OCI-LY3 (cell line): Measurements from ENCODE around the gene ECE1.

ENCODE experiments used
- H2AFZ ChIP-seq: fragments of 200-600, 300-600 bp; shearing (Covaris generic); 2 replicates; pipeline ENCODE4 v1.6.0; 2014; ENCODE audit warnings: antibody characterized with exemption, low read depth, low read length
- H3K27ac ChIP-seq: fragments of 200-600, 300-600 bp; sonication (generic); 2 replicates; pipeline ENCODE4 v1.5.1; 2014; ENCODE audit warnings: mild to moderate bottlenecking, low read length, moderate library complexity, mixed read lengths
- H3K27me3 ChIP-seq: fragments of 200-600, 300-600 bp; sonication (generic); 2 replicates; pipeline ENCODE4 v1.6.1; 2014; ENCODE audit warnings: low read depth, low read length, mixed read lengths
- H3K36me3 ChIP-seq: fragments of 200-600, 300-600 bp; sonication (generic); replicated peaks from 2 replicates; pipeline ENCODE3; 2014; ENCODE audit warnings: low read depth, low read length, mixed read lengths
- H3K4me1 ChIP-seq: fragments of 300-600, 200-600 bp; sonication (generic); 2 replicates; pipeline ENCODE4 v1.6.1; 2014; ENCODE audit warnings: low read length, mixed read lengths
- H3K4me2 ChIP-seq: fragments of 200-600, 300-600 bp; sonication (generic); 2 replicates; pipeline ENCODE4 v1.6.1; 2014; ENCODE audit warnings: low read length, mixed read lengths
- H3K4me3 ChIP-seq: fragments of 300-600, 200-600 bp; sonication (generic); 2 replicates; pipeline ENCODE4 v1.5.1; 2014; ENCODE audit warnings: antibody characterized with exemption, mild to moderate bottlenecking, low read length, moderate library complexity
- H3K79me2 ChIP-seq: fragments of 300-600, 200-600 bp; shearing (Covaris generic); 2 replicates; pipeline ENCODE4 v1.6.1; 2014; ENCODE audit warnings: mild to moderate bottlenecking, low read length, mixed read lengths
- H3K9ac ChIP-seq: fragments of 300-600, 200-600 bp; shearing (Covaris generic); 2 replicates; pipeline ENCODE4 v1.6.0; 2014; ENCODE audit warnings: mild to moderate bottlenecking, low read length, moderate library complexity
- H3K9me3 ChIP-seq: fragments of 200-600, 300-600 bp; shearing (Covaris generic); 2 replicates; pipeline ENCODE4 v1.6.1; 2014; ENCODE audit warnings: low read length, mixed read lengths; ENCODE audit not compliant: insufficient read depth
- H4K20me1 ChIP-seq: fragments of 200-600, 300-600 bp; sonication (generic); 2 replicates; pipeline ENCODE4 v1.6.1; 2016; ENCODE audit warnings: low read length, mixed read lengths; ENCODE audit not compliant: insufficient read depth
- EZH2phosphoT487 ChIP-seq: fragments of 200-600 bp; shearing (Covaris generic); IDR thresholded peaks from 2 replicates; pipeline ENCODE4 v1.6.1; 2018; ENCODE audit warnings: antibody characterized with exemption, mixed run types, low read depth
- TF ChIP-seq, protein P1 (sequence below): fragments of 200-600, 300-600 bp; sonication (generic); IDR thresholded peaks from 2 replicates; pipeline ENCODE4 v1.5.1; 2014; ENCODE audit warnings: antibody characterized with exemption, low read length, low read depth

ECE1 gene

DNA sequence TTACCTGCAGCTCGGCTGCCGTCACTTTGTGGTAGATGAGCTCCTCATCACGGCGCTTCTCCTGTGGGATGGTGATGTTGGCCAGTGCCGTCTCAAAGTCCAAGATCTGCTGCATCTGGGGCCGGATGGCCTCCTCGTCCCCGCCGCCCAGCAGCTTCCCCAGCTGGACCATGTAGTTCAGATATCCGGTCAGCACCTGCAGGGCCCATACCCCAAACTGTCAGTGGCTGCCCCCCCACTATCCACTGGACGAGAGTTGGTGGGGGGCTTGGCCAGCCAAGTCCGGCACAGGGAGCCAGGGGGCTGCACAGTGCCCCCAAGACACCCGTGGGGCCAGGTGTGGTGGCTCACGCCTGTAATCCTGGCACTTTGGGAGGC is 34.3 kb downstream of the ECE1 start:
- H3K79me2 ChIP-seq, result no peaks in the 10 kb centered on the region
- H3K36me3 ChIP-seq, result peaks cover 28% of the 10 kb centered on the region
- peaks cover 3% of the 10 kb centered on the region; the same call in 1 of the 2 replicates for H4K20me1 ChIP-seq
- H3K4me1 ChIP-seq, result peaks cover 7% of the 10 kb centered on the region
- no peaks in the 10 kb centered on the region for H3K9me3 ChIP-seq
- no peaks in the 10 kb centered on the region for H3K27me3 ChIP-seq
- no peak overlapping the region for H2AFZ ChIP-seq
- H3K27ac ChIP-seq, result no peak overlapping the region
- no peak overlapping the region for H3K4me3 ChIP-seq
- no peak overlapping the region for H3K4me2 ChIP-seq
- H3K9ac ChIP-seq, result no peak overlapping the region
- TF ChIP-seq, protein P1, sequence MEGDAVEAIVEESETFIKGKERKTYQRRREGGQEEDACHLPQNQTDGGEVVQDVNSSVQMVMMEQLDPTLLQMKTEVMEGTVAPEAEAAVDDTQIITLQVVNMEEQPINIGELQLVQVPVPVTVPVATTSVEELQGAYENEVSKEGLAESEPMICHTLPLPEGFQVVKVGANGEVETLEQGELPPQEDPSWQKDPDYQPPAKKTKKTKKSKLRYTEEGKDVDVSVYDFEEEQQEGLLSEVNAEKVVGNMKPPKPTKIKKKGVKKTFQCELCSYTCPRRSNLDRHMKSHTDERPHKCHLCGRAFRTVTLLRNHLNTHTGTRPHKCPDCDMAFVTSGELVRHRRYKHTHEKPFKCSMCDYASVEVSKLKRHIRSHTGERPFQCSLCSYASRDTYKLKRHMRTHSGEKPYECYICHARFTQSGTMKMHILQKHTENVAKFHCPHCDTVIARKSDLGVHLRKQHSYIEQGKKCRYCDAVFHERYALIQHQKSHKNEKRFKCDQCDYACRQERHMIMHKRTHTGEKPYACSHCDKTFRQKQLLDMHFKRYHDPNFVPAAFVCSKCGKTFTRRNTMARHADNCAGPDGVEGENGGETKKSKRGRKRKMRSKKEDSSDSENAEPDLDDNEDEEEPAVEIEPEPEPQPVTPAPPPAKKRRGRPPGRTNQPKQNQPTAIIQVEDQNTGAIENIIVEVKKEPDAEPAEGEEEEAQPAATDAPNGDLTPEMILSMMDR, result no peak
- no peak for TF ChIP-seq EZH2phosphoT487

DNA sequence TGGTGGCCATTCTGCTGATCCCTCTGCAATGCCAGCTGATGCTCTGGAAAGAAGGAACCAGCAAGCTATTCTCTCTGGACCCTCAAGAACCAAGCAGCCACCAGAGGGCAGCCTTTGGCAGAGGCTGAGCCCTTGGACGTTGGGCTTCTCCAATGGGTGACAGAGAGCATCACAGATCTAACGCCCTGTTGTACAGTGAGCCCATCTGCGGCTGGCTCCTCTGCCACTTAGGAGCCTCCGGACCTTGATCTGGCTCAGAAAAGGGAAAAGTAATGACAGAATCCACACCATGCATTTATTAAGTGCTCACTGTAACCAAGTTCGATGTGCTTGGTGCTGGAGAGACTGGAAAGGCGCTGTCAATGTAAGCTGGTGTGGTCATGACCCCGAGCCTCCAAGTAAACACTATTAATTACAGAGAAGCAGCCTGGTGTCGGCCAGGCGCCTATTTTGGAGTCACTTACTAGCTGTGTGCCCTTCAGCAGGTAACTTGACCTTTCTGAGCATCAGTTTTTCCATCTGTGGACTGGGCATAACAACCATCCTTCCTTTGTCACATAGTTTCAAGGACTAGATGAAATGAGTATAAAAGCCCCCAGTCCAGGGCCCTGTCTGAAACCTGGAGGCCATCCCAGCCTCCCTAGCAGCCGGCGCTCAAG is 34.9 kb downstream of the ECE1 start:
- peaks cover 3% of the 10 kb centered on the region; the same call in 1 of the 2 replicates for H4K20me1 ChIP-seq
- H3K4me2 ChIP-seq, result no peak overlapping the region
- H3K9ac ChIP-seq, result no peak overlapping the region
- H2AFZ ChIP-seq, result no peak overlapping the region
- H3K9me3 ChIP-seq, result no peaks in the 10 kb centered on the region
- no peaks in the 10 kb centered on the region for H3K27me3 ChIP-seq
- TF ChIP-seq, protein P1, result peak; percentile 68
- no peak for TF ChIP-seq EZH2phosphoT487
- no peaks in the 10 kb centered on the region for H3K79me2 ChIP-seq
- H3K27ac ChIP-seq, result no peak overlapping the region
- no peak overlapping the region for H3K4me3 ChIP-seq
- H3K4me1 ChIP-seq, result peaks cover 7% of the 10 kb centered on the region
- peaks cover 28% of the 10 kb centered on the region for H3K36me3 ChIP-seq

DNA sequence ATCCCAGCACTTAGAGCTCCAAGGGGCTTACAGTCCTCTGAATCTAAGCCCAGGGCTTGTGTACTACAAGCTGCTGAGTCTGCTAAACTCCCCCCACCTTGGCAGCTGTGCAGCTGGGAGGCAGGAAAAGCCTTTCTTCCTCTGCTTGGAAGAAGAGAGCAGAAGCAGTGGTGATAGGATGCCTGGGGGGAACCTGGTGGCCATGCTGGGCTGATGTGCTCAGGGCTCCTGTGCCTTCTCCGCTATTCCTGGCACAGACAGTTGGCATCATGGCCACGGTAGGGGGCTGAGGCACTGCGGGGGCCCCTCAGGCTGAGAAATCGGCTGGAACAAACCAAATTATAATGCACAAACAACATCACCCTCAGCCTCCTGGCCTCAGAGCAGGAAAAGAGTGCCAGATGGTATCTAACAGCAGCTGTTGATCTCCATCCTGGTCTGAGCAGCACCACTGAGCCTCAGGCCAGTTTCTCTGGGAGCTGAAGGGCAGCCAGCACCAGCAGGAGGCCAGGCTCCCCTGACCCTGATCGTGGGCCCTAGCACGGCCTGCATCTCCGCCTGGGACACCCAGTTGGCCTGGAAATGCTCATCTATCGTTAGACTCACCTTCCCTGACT is 35.8 kb downstream of the ECE1 start:
- H2AFZ ChIP-seq, result no peak overlapping the region
- H3K4me2 ChIP-seq, result no peak overlapping the region
- H3K27me3 ChIP-seq, result no peaks in the 10 kb centered on the region
- H3K79me2 ChIP-seq, result no peaks in the 10 kb centered on the region
- no peaks in the 10 kb centered on the region for H3K9me3 ChIP-seq
- H3K36me3 ChIP-seq, result peaks cover 32% of the 10 kb centered on the region
- H3K27ac ChIP-seq, result peak overlapping the region; percentile 16; the same call in 1 of the 2 replicates
- no peak overlapping the region for H3K4me3 ChIP-seq
- no peak for TF ChIP-seq EZH2phosphoT487
- TF ChIP-seq, protein P1, result no peak
- H4K20me1 ChIP-seq, result peaks cover 3% of the 10 kb centered on the region; the same call in 1 of the 2 replicates
- H3K4me1 ChIP-seq, result peaks cover 7% of the 10 kb centered on the region
- no peak overlapping the region for H3K9ac ChIP-seq

DNA sequence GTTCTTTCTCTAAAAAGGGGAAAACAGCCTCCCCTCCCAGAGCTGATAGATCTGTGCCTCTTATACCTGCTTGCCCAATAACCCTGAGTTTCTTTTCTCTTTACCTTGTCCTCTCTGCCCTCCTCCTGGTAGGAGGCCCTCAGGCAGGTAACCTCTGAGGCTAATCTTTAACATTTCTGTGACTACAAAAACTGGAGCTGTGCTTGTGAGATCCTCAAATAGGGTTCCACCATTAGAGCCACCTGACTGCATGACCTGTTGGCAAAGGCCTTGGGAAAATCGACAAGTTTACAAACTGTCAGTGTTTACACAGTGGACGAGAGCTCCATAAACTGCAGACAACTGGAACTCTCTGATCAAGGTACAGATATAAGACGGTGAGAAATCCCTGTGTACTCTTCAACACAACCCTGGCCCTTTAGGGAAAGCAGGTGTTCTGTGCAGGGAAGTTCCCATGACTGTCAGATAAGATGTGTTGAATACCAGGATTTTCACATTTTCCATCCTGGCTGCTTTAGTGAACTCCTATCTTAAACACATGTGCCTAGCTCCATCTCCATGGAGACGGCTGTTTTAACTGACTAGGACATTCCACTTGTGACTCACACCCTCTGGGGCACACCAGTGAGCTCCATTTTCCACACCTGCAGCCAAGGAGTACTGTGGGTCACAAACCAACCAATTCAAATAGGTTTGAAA is 38.3 kb downstream of the ECE1 start:
- Histone ChIP-seq H3K27ac (no peak overlapping the region), H3K27me3 (no peaks in the 10 kb centered on the region), H3K36me3 (peaks cover 40% of the 10 kb centered on the region), H4K20me1 (peaks cover 3% of the 10 kb centered on the region; the same call in 1 of the 2 replicates), H3K9me3 (no peaks in the 10 kb centered on the region), H3K4me1 (peaks cover 7% of the 10 kb centered on the region), H3K4me3 (no peak overlapping the region), H3K79me2 (no peaks in the 10 kb centered on the region), H2AFZ (no peak overlapping the region), H3K4me2 (no peak overlapping the region), H3K9ac (no peak overlapping the region)
- TF ChIP-seq, protein P1, result no peak
- no peak for TF ChIP-seq EZH2phosphoT487
